Placental pericyte (primary cell): ENCODE data around the gene LBX2. TPM values are rescaled to one million over a fixed set of nuclear protein-coding genes. Genes with fewer than 3 reads are reported as not detected.

Experiments
- total RNA-seq: library from RNA; depleted of rRNA; stranded (reverse); fragments of >200 nt; gene quantifications from 2 replicates; pipeline ENCODE4 v1.2.3, GENCODE V29; 2012

Gene LBX2, protein sequence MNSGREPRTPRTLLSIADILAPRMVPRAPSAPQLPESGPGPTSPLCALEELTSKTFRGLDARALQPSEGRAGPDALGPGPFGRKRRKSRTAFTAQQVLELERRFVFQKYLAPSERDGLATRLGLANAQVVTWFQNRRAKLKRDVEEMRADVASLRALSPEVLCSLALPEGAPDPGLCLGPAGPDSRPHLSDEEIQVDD
- total RNA-seq: 1.9 and 3.1 TPM in 2 replicates

DNA sequence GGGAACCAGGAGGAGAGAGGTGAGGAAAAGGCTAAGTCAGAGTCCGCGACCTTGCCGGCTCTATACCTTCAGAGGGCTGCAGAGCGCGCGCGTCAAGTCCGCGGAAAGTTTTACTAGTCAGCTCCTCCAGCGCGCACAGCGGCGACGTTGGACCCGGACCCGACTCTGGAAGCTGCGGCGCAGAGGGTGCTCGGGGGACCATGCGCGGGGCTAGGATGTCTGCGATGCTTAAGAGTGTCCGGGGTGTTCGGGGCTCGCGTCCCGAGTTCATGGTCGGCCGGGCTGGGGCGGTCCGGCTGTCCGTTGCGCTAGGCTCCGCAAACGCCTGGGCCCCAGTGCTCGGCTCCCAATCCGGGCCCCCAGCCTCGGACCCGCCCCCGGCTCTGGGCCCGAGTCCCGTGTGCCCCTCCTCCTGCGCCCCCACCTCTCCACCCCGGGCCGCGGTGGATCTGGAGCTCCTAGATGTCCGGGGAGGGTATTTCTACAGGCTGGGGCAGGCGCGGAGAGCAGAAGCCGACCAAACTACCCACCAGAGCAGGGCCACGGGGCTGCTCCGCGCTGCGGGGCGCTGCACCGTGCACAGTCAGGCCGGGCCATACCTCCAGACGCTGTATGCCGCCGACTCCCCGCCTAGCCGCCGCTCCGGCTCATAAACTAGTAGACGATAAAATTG is at the start of gene LBX2:
Gene LBX2, minus strand, starts transcription at position 337 of the 673 bp plus-strand sequence. Its CDS starts 66 bp downstream, at position 271.

DNA sequence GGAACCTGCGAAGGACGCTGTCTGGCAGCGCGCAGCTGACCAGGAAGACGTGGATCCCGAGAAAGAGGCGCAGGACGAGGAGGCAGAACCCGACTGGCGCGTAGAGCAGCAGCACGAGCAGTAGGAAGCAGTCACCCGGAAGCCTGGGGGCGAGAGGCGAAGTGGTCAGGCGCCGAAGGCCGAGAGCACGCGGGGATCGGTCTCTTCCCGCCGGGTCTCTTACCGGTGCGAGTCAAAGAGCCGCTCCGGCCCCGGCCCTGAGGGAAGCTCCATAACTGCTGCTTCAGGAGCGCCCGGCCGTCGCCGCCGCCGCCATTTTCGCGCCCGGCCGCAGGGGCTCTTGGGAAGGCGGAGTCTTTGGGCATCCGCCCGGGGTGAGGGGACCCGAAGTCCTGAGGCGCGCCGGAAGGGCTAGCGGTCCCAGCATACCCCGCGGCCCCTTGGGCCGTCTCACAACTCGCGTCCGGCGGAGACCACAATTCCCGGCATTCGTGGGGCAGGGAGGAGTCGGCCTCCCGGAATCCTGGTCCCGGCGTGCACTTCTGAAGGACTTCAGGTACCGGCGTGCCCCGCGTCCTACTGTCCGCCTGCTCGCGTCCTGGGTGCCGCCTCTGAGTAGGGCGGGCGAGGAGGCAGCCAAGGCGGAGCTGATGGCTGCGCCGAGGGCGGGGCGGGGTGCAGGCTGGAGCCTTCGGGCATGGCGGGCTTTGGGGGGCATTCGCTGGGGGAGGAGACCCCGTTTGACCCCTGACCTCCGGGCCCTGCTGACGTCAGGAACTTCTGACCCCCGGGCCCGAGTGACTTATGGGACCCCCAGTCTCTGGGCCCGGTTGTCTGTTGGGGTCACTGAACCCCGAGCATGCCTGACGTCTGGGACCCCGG is 30.2 kb upstream of the LBX2 start, which contains the start of the genes AUP1 and HTRA2:
Gene AUP1, minus strand, starts transcription at position 350 of the 882 bp plus-strand sequence. Its CDS starts 77 bp downstream, at position 273.
Gene HTRA2, plus strand, starts transcription at position 577 of the 882 bp plus-strand sequence. Its CDS starts 74 bp downstream, at position 651.

DNA sequence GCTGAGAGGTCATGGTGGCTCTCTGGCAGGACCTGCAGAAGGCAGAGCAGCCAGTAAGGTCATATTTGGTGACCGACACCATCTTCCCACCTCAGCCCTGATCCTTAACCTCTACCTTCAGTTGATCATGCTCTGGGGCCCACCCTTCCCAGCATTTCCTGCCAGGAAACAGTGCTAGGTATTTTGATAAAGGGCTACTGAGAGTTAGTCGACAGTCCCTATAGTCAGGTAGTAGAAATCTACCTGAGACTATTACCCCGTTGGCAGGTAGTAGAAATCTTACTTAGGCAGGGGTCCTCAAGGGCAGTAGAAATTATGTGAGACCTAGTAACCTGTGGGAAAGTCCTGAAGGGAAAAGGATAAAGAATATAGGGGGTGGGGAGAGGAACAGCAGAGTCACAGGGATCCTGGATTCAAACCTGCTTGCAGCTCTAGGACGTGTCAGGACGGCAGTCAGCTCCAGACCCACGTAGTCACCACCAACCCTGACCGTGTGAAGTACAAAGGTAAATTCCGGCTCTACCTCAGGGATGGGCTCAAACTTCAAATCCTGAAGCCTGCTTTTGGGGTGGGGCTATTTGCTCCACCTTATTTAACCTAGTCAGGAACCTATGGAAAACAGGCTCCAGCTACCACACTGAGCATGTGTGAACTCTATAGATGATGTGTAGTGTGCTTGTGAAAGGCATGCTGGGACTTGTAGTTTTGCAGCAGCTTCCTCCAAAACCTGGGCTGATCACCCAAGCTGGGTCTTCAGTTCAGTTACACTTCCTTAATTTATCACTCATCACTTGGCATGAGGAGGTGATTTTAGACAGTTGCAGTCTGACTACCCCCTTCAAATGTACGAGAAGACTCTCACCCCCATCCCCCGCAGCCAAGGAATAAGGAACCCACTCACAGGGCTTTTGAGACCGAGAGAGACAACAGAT is 26.6 kb upstream of the LBX2 start, which contains the start of gene DQX1:
Gene DQX1, minus strand, starts transcription at position 515 of the 932 bp plus-strand sequence. Its CDS starts 502 bp downstream, at position 13.

DNA sequence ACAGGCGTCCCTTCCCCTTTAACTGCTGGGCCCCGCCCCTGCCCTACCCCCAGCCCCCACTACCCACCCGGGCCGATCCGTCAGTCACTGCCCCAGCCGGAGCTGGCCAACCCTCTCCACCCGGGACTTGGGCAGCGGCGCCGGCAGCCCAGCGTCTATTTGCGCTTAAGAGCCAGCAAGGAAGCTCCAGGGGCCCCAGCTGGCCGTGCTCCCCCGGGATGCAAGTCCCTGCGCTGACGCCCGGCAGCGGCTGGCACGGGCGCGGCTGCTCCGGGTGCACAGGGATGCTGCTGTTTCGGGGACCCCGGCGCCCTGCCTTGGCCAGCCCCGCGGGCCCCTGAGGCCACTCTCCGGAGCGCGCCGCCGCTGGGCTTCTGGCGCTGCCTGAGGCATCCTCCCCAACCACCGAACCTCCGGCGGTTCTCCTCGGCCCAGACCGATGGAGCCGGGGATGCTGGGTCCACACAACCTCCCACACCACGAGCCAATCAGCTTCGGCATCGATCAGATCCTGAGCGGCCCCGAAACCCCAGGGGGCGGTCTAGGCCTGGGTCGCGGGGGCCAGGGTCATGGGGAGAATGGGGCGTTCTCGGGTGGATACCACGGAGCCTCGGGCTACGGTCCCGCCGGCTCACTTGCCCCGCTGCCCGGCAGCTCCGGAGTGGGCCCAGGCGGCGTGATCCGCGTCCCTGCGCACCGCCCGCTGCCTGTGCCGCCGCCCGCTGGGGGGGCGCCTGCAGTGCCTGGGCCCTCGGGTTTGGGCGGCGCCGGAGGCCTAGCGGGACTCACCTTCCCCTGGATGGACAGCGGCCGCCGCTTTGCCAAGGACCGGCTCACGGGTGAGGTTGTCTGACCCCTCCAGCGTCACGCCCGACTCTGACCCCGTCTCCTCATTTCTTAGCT is 15.2 kb upstream of the LBX2 start, which contains the start of gene TLX2:
Gene TLX2, plus strand, starts transcription at position 83 of the 903 bp plus-strand sequence. Its CDS starts 357 bp downstream, at position 440.

DNA sequence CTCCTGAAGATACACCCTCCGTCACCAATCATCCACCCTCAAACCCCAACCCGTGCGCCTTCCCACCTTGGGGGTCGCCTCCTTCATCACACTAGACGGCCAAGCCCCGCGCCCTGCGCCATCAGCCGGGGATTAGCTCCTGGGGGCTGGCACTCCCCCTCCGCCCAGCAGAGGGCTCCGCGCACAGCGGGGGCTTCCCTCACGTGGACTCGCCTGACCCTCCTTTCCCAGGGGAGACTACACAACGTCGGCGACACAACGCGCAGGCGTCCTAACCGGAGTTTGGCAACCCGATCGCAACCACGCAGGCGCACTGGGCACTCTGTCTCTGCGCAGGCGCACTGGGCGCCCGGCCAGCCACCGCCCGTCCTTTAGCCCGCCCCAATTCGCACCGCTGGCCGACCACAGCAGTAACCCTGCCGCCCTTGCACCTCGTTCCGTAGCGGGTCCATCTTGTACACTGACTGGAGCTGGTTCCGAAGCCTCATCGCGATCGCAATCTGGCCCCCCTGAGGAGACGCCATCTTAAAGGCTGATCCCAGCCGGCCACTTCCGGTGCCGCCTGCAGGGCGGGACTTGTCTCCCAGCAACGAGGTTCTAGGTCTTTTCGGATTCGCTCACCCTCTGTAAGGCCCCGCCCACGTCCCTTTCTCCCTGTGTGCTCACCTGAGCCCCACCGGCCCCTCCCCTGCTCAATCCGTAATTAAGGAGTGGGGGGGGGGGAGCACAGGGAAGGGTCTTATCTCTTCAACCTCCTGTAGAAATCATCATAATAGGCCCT is 7.9 kb upstream of the LBX2 start, which contains the start of gene PCGF1:
Gene PCGF1, minus strand, starts transcription at position 551 of the 781 bp plus-strand sequence. Its CDS starts 27 bp downstream, at position 524.

DNA sequence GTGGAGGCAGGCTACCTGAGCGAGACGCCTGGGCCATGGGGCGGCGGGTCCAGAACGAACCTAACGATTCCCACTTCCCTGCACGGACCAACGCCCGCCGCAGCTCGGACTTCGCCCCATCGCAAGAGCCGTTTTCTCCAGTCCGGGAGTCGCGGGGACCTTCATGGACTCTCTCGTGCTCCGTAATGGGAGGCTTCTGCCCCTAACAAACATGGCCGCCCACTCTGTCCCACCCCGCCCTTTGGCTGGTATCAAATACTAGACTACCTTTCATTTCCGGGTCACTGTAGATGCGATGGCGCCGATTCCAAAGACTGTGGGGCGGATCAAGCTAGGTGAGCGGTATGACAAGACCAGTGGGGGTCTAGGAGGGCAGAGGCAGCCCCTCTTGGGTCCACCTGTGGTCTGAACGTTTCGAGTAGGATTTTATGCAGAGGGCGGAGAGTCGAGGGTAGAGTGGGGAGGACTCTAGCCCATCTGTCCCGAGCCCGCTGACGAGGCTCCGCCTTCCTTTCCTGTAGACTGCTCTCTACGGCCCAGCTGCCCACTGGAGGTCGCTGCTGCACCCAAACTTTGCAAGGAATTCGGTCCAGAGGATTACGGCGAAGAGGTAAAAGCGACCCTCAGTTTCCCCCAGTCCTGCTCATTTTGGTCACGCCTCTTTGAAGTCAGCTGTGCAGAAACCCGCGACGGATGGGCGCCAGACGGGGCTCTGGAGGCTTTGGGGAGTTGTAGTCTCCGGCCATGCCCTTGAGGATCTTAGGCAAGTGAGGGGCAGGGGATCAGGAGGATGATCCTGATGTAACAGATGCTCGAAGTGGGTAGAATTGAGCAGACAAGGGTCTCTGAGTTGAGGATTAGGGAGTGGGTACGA is 16.4 kb downstream of the LBX2 start, which contains the start of the genes CCDC142 and TTC31:
Gene CCDC142, minus strand, starts transcription at position 198 of the 874 bp plus-strand sequence. Its CDS starts 161 bp downstream, at position 37.
Gene TTC31, plus strand, starts transcription at position 281 of the 874 bp plus-strand sequence. Its CDS starts 15 bp downstream, at position 296.

DNA sequence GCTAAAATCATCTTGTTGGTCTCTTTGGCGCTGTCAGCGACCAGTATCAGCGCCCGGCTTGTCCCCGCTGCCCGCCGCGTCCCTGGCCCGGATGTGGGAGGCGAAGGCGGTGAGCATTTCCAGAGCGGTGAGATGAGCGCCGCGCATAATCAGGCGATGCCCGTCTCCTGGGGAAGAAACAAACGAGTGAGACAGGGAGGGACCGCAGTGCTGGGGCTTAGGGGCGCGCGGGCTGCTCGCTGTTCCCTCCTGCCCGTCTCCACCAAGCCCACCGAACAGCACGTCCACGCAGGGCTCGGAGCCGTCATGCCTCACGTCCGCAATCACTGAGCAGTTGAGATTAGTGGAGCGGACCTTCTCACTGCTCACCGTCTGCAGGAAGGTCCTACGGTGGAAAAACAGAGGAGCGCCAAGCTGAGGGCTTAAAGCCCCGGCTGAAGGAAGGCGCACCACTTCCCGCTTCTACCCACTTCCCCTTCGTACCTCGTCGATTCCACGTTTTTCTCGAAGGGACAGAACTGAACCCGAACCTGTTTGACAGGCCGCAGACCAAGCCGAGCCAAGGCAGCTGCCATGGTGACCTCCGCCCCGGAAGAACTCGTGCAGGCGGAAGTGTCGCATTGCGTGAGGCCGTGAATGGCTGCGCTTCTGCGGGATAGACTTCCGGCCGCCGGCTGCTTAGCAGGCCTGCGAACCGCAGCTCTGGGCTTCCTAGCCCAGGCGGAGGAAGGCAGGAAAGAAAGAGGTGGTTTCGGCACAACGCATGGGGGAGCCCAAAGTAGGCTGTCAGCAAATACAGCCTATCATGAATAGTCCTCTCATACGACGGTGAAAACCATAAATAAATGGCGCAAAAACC is 27.1 kb downstream of the LBX2 start, which contains the start of gene MRPL53:
Gene MRPL53, minus strand, starts transcription at position 595 of the 859 bp plus-strand sequence. Its CDS starts 20 bp downstream, at position 575.

DNA sequence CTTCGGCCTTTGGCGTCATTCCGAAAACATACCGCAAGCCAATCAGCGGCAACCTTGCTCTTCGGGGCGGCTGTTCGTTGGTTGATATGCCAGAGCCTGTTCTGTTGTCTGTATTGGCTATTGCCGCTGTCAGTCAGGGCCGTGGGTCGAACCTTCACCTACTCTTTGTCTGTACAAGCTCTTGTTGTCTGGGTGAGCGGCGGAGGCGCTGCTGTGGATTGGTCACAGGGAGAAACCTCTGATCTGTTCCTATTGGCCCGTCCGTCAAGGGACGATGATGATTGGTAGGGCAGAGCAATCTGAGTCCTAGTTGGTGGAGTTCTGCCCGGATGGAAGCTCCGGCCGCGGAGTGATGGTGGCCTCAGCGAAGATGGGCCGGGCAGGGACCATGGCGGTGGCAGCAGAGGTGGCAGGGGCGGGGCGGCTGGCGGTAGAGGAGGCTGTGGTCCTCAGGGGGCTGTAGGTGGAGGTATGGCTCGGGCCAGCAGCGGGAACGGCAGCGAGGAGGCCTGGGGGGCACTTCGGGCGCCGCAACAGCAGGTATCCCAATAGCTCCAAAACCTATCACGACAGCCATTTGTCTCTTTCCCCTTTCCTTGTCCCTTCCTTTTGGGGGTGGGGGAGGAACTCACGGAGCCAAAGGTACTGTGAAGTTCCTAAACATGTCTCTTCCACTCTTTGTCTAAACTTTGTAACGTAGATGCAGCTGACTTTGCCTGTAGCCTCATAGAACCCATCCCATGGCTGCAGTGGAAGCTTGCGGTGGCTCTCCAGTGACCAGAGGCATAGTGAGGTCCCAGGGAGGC is 41.1 kb downstream of the LBX2 start, which contains the start of gene WBP1:
Gene WBP1, plus strand, starts transcription at position 307 of the 806 bp plus-strand sequence. Its CDS starts 165 bp downstream, at position 472.

DNA sequence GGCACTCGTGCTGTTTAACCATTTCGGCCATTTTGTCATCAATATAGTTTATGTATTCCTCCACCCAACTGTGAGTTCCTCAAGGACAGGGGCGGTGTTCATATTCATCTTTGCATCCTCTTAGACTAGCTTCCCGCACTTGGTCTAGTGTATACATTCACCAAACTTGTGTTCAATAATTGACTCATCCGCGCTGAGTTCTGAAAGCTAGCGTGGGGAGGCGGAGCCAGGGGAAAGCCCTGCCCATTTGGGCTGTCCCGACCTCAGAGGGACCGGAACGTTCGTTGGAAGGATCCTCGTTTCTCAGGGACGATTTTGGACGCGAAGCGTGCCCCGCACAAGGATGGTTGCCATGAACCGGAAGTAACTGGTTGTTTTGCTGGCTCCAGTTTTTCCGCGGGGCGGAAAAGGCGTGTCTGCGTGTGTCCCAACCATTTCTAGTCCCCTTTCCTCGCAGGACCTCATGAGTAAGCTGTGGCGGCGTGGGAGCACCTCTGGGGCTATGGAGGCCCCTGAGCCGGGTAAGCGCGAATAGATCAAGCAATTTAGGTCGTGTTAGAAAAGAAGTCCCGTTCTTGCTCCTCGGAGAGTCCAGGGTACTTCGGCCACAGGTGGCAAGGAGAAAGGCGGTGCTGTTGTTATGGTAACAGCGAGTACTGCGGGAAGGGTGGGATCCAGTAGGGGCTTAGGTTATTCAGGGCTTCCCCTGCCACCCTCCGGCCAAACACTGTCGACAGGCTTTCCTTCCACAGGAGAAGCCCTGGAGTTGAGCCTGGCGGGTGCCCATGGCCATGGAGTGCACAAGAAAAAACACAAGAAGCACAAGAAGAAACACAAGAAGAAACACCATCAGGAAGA is 44.5 kb downstream of the LBX2 start, which contains the start of gene INO80B:
Gene INO80B, plus strand, starts transcription at position 434 of the 858 bp plus-strand sequence. Its CDS starts 30 bp downstream, at position 464.

Other genes with a start within 250 kb of the LBX2 start
- gene SLC4A5, start 156.2 kb downstream of the LBX2 start, total RNA-seq: 0.29 and 0.44 TPM in 2 replicates
- 144 and 149 TPM in 2 replicates for gene DCTN1, start 119.3 kb downstream of the LBX2 start, total RNA-seq
- gene C2orf81, start 78.0 kb downstream of the LBX2 start, total RNA-seq: 0.66 and 1.6 TPM in 2 replicates
- 20.8 and 45.7 TPM in 2 replicates for gene WDR54, start 77.9 kb downstream of the LBX2 start, total RNA-seq
- gene RTKN, start 57.7 kb downstream of the LBX2 start, total RNA-seq: 9.4 and 17.5 TPM in 2 replicates
- 12.9 and 19.3 TPM in 2 replicates for gene INO80B, start 44.5 kb downstream of the LBX2 start, total RNA-seq
- gene WBP1, start 41.2 kb downstream of the LBX2 start, total RNA-seq: 28.3 and 51.9 TPM in 2 replicates
- 79.7 and 81.8 TPM in 2 replicates for gene MOGS, start 34.2 kb downstream of the LBX2 start, total RNA-seq
- gene MRPL53, start 26.9 kb downstream of the LBX2 start, total RNA-seq: 19.3 and 57.1 TPM in 2 replicates
- gene CCDC142, start 16.6 kb downstream of the LBX2 start, total RNA-seq: 24.7 and 35.1 TPM in 2 replicates
- gene TTC31, start 16.5 kb downstream of the LBX2 start, total RNA-seq: 19.9 and 22.8 TPM in 2 replicates
- gene PCGF1, start 8.1 kb upstream of the LBX2 start, total RNA-seq: 23.6 and 27.8 TPM in 2 replicates
- not detected in 2 replicates for gene TLX2, start 14.8 kb upstream of the LBX2 start, total RNA-seq
- not detected in 2 replicates for gene DQX1, start 26.6 kb upstream of the LBX2 start, total RNA-seq
- gene AUP1, start 30.1 kb upstream of the LBX2 start, total RNA-seq: 96.1 and 152 TPM in 2 replicates
- gene HTRA2, start 30.3 kb upstream of the LBX2 start, total RNA-seq: 44.9 and 54.1 TPM in 2 replicates
- gene LOXL3, start 54.3 kb upstream of the LBX2 start, total RNA-seq: 2.0 and 2.9 TPM in 2 replicates
- 9.2 and 10.2 TPM in 2 replicates for gene DOK1, start 55.1 kb upstream of the LBX2 start, total RNA-seq
- not detected in 2 replicates for gene M1AP, start 148.7 kb upstream of the LBX2 start, total RNA-seq
- 4.0 and 5.3 TPM in 2 replicates for gene SEMA4F, start 154.6 kb upstream of the LBX2 start, total RNA-seq